ENCODE results near the gene DNAJB13.

DNAJB13 gene

DNA sequence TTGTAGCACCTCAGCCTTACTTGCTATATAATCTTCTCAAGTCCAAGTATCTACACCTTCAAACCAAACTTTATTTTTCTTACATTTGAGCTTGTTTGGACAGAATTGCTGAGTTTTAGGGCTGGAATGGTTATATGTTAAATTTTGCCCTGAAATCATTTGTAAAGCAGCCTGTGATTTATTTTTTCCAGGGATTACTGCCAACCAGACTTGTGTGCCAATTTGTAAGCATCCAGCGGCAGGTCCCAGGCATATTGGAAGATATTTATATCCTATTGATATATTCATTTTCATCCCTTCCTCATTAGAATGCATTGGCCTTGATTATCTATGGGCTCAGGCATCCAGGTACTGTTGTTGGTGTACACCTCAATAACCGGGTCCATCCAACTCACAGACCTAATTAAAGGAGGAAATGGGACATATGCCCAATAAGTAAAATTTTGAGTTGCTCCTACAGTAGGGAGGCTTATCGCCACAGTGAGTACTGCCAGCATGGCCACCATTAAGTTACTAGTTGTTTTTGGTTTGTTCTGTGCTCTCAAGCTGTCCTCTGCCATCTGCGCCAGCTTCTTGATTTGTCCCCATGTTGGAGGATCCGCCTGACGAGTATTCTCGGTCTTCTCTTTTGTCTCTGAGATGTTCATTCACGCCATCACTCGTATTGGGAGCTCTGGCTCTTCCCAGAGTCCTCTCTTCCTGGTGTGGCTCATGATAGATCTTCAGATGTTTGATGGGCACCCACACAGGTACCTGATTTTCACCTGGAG is 9.8 kb upstream of the DNAJB13 start:
- no peak overlapping the region for H3K4me3 ChIP-seq (ENCODE audit: low read depth, low read length)
- TF ChIP-seq, protein P1, sequence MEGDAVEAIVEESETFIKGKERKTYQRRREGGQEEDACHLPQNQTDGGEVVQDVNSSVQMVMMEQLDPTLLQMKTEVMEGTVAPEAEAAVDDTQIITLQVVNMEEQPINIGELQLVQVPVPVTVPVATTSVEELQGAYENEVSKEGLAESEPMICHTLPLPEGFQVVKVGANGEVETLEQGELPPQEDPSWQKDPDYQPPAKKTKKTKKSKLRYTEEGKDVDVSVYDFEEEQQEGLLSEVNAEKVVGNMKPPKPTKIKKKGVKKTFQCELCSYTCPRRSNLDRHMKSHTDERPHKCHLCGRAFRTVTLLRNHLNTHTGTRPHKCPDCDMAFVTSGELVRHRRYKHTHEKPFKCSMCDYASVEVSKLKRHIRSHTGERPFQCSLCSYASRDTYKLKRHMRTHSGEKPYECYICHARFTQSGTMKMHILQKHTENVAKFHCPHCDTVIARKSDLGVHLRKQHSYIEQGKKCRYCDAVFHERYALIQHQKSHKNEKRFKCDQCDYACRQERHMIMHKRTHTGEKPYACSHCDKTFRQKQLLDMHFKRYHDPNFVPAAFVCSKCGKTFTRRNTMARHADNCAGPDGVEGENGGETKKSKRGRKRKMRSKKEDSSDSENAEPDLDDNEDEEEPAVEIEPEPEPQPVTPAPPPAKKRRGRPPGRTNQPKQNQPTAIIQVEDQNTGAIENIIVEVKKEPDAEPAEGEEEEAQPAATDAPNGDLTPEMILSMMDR (IDR thresholded peaks at IDR 0.05; ENCODE audit: insufficient read depth, low read depth, low read length, missing control alignments): no peak
- DNase-seq (ENCODE audit: low read depth): no peak

DNA sequence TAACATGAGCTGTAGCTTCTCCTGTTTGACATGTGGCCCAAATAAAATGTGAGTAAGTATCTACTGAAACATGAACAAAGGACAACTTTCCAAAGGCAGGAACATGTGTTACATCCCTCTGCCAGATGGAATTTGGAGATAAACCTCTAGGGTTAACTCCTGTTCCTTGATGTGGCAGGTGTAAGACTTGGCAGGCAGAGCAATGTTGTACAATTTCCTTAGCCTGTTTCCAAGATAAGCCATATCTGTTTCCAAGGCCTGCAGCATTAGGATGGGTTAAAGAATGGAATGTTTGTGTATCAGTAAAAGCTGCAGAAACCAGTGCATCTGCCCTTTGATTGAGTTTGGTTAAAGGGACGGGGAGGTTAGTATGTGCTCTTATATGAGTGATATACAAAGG is 8.8 kb upstream of the DNAJB13 start:
- no peak overlapping the region for H3K4me3 ChIP-seq (ENCODE audit: low read depth, low read length)
- TF ChIP-seq, protein P1 (IDR thresholded peaks at IDR 0.05; ENCODE audit: insufficient read depth, low read depth, low read length, missing control alignments): no peak
- no peak for DNase-seq (ENCODE audit: low read depth)

DNA sequence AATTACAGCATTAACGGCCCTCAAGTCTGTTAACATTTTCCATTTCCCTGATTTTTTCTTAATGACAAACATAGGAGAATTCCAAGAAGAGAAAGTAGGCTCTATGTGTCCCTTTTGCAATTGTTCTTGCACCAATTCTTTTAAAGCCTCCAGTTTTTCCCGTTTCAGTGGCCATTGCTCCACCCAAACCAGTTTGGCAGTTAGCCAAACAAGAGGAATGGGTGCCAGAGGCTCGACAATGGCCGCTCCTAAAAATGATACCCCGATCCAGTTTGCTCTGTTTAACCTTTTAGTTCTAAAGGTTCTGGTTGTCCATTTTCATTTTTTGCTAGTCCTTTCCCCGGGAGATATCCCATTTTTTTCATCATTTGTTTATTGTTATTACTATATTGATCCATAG is 6.7 kb upstream of the DNAJB13 start:
- TF ChIP-seq, protein P1 (IDR thresholded peaks at IDR 0.05; ENCODE audit: insufficient read depth, low read depth, low read length, missing control alignments): no peak
- no peak overlapping the region for H3K4me3 ChIP-seq (ENCODE audit: low read depth, low read length)
- no peak for DNase-seq (ENCODE audit: low read depth)

DNA sequence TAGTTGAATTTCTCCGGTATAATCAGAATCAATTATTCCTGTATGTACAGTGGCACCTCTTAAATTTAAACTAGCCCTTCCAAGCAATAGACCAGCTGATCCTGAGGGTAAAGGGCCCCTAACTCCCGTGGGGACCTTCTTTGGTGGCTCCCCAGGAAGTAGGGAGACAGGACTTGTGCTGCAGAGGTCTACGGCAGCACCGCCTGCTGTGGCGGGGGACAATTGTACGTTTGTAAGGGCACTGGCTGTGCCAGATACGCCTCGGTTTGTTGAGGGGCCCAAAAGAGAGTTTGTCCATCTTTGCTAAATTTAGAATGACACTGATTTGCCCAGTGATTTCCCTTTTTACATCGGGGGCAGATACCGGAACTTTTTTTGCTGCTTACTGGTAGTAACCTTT is 5.9 kb upstream of the DNAJB13 start:
- no peak for DNase-seq (ENCODE audit: low read depth)
- no peak overlapping the region for H3K4me3 ChIP-seq (ENCODE audit: low read depth, low read length)
- TF ChIP-seq, protein P1 (IDR thresholded peaks at IDR 0.05; ENCODE audit: insufficient read depth, low read depth, low read length, missing control alignments): no peak

DNA sequence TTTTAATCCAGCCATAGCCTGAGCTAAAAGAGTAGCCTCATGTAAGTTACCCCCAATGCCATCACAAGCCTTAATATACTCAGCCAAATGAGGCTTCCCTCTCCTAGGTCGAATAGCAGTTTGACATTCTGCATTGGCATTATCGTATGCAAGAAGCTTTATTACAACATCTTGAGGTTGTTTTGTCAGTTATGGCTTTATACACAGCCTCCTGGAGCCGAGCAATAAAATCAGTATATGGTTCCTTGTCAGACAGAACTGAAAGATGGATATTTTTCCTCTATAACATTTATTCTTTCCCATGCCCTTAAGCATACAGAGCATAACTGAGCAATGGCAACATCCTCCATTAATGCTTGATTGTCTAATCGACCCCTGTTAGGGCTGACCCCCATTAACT is 5.4 kb upstream of the DNAJB13 start:
- no peak for DNase-seq (ENCODE audit: low read depth)
- no peak overlapping the region for H3K4me3 ChIP-seq (ENCODE audit: low read depth, low read length)
- TF ChIP-seq, protein P1 (IDR thresholded peaks at IDR 0.05; ENCODE audit: insufficient read depth, low read depth, low read length, missing control alignments): no peak

DNA sequence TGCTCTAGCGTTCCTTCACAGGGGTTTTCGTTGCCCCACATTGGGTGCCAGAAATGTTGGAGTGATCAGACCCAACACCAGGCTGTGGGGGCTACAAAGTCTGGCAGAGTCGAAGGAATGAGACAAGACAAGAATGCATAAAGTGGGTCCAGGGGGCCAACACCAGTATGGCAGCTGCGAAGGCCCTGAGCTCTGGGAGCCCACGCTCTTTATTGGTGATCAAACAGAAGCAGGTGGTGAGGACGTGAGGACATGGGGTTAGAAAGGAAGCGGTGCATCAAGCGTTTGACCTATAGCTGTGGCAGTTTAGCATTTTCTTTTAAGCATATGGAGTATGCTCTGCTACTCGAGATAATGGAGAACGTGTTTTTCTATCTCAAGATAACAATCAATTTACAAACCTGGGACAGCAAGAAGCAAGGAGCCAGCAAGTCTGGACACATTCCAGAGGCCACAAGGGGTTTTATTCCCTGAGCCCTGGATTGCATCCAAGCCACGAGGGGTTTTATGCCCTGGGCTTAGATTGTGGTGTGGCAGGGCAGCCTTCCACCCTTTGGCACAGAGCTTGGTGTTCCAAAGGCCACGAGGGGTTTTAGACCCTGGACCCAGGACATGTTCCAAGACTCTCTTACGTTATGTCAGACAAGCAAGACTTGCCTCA is 3.9 kb upstream of the DNAJB13 start:
- no peak for DNase-seq (ENCODE audit: low read depth)
- no peak overlapping the region for H3K4me3 ChIP-seq (ENCODE audit: low read depth, low read length)
- TF ChIP-seq, protein P1 (IDR thresholded peaks at IDR 0.05; ENCODE audit: insufficient read depth, low read depth, low read length, missing control alignments): no peak
